Measurements from ENCODE around the gene MAP2K1.

GRCh38 chr15:66369773-66370651 lies 16.7 kb upstream of the MAP2K1 start:
- peak in 1 of 3 donors; percentile 29 for TF ChIP-seq POLR2AphosphoS5 (IDR thresholded peaks at IDR 0.05)
- TF ChIP-seq, protein P1, sequence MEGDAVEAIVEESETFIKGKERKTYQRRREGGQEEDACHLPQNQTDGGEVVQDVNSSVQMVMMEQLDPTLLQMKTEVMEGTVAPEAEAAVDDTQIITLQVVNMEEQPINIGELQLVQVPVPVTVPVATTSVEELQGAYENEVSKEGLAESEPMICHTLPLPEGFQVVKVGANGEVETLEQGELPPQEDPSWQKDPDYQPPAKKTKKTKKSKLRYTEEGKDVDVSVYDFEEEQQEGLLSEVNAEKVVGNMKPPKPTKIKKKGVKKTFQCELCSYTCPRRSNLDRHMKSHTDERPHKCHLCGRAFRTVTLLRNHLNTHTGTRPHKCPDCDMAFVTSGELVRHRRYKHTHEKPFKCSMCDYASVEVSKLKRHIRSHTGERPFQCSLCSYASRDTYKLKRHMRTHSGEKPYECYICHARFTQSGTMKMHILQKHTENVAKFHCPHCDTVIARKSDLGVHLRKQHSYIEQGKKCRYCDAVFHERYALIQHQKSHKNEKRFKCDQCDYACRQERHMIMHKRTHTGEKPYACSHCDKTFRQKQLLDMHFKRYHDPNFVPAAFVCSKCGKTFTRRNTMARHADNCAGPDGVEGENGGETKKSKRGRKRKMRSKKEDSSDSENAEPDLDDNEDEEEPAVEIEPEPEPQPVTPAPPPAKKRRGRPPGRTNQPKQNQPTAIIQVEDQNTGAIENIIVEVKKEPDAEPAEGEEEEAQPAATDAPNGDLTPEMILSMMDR (IDR thresholded peaks at IDR 0.05): no peak

Data from transverse colon (tissue), 4 donors.